Germinal center (tissue), 1 donor: ENCODE results near the gene TSSK2.
"Not testable (repeated sequence)": the region's sequence is repeated elsewhere in the genome, so short reads cannot be mapped to it uniquely, and the experiment has no call there.

Source experiments
- DNase-seq: peaks from one replicate; pipeline ENCODE4 v3.0.0; 2012; ENCODE audit warnings: mixed read lengths, low spot score

Gene TSSK2

DNA sequence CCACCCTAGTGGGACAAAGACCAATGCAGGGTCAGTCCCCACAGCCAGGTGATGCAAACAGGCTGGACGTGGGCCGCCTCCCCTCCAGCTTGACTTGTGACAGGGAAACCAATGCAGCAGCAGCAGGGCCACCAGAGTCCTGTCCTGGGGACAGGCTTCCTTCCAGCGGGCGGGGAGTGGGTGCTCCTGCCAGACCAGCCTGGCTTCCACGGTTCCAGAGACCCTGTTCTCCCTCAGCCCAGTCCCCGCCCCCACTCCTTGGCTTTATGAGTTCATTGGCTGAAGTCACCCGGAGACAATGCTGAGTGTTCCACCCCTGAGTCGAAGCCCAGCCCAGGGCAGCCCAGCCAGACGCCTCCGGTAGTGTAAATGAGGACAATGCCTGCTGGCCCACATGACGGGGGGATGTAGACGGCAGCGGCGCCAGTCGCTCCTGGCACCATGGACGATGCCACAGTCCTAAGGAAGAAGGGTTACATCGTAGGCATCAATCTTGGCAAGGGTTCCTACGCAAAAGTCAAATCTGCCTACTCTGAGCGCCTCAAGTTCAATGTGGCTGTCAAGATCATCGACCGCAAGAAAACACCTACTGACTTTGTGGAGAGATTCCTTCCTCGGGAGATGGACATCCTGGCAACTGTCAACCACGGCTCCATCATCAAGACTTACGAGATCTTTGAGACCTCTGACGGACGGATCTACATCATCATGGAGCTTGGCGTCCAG, at the start of gene TSSK2:
Gene TSSK2, plus strand, starts transcription at position 350 of the 726 bp plus-strand sequence. Its CDS starts 92 bp downstream, at position 442.
- no peak for DNase-seq

DNA sequence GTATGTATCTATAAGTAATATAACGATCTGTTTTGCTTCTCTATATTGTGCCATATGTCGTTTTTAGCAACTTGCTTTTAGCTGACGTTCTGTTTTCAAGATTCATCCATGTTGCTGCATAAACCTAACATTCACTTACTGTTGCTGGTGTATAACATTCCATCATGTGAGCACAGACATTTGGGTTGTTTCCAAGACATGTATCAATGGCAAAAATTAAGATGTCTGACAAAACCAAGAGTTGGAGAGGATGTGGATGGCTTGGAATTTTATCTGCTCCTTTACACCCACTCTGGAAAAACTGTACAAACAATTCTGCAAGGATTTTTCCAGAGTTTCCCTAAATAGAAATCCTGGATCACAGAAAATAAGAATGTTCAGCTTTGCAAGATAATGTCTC, 49.8 kb upstream of the TSSK2 start:
- DNase-seq = no peak

DNA sequence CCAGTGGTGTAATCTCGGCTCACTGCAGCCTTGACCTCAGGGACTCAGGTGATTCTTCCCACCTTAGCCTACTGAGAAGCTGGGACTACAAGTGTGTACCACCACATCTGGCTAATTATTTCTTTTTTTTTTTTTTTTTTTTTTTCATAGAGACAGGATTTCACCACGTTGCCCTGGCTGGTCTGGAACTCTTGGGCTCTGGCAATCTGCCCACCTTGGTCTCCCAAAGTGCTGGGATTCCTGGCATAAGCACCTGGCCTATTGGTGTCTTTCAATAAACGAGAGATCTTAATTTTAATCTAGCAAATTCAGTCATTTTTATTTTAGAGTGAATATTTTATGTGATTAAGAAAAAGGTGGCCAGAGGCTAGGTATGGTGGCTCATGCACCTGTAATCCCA, 49.0 kb upstream of the TSSK2 start:
- no peak for DNase-seq

DNA sequence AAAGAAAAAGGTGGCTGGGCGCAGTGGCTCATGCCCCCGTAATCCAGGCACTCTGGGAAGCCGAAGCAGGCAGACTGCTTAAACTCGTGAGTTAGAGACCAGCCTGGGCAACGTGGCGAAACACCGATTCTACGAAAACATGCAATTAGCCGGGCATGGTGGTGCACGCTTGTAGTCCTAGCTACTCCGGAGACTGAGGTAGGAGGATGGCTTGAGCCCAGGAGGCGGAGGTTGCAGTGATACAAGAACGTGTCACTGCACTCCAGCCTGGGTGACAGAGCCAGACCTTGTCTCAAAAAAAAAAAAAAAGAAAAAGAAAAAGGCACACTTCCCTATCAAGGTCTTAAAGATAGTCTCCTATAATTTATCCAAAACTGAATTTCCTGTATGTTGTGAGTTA, 48.3 kb upstream of the TSSK2 start:
- DNase-seq = no peak

DNA sequence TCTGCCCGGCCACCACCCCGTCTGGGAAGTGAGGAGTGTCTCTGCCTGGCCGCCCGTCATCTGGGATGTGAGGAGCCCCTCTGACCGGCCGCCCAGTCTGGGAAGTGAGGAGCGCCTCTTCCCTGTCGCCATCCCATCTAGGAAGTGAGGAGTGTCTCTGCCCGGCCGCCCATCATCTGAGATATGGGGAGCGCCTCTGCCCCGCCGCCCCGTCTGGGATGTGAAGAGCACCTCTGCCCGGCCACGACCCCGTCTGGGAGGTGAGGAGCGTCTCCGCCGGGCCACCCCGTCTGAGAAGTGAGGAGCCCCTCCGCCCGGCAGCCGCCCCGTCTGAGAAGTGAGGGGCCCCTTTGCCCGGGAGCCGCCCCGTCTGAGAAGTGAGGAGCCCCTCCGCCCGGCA, 47.0 kb upstream of the TSSK2 start:
- DNase-seq = not testable (repeated sequence)

DNA sequence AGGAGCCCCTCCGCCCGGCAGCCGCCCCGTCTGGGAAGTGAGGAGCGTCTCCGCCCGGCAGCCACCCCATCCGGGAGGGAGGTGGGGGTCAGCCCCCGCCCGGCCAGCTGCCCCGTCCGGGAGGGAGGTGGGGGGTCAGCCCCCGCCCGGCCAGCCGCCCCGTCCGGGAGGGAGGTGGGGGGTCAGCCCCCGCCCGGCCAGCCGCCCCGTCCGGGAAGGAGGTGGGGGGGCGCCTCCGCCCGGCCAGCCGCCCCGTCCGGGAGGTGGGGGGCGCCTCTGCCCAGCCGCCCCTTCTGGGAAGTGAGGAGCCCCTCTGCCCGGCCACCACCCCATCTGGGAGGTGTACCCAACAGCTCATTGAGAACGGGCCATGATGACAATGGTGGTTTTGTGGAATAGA, 46.5 kb upstream of the TSSK2 start:
- not testable (repeated sequence) for DNase-seq

DNA sequence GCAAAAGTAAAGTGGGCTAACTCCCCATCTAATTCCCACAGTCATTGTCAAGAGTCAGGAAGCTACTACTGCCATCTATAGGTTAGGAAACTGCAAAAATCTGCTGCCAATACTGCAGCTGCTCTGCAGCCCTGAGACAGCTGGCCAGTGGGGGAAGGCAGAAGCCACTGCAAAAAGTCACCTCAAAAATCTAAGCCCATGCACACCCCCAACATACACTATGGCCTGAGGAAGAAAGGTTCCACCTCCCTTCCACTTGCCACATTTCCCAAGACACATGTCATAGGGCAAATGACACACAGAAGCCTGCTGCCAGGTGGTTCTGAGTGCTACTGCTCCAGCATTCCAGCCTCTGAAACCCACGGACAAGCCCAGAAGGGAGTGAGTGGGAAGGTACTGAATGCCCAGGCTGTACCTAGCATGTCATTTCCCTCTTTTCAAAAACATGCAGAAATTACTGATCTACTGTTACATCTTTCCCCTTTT, 45.8 kb upstream of the TSSK2 start:
- DNase-seq = peak; percentile 2

DNA sequence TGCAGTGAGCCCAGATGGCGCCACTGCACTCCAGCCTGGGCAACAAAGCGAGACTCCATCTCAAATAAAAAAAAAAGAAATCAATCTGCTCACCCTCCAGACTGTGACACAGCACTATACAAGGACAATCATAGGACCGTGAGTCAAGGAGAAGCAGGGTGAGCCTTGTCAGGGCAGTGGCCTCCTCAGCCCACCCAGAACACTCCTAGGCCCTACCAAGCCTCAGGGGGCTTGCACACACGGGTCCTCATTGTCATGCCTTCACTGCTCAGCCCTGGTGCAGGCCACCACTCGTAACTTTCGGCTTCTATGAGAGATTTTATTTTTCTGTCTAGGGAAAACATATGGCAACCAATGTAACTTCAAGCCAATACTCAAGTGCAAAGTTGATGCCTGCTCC, 44.7 kb upstream of the TSSK2 start:
- DNase-seq = no peak

DNA sequence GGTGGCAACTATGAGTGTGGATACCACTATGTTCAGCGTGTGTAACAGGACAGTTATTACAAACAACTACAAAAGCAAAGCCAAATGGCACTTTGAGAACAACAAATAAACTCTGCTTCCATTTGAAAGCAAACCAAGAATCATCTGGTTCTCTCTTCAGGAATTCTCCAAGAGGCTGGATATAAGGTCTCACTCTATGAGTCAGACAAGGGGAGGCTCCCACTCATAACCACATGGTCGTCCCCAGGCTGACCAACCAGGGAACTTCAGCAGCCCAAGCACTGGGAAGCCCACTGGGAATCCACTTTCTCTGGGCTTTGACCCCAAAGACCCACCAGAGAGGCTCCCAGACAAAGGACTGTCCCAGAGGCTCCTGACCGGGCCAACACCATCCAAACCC, 44.2 kb upstream of the TSSK2 start:
- peak; percentile 1 for DNase-seq

DNA sequence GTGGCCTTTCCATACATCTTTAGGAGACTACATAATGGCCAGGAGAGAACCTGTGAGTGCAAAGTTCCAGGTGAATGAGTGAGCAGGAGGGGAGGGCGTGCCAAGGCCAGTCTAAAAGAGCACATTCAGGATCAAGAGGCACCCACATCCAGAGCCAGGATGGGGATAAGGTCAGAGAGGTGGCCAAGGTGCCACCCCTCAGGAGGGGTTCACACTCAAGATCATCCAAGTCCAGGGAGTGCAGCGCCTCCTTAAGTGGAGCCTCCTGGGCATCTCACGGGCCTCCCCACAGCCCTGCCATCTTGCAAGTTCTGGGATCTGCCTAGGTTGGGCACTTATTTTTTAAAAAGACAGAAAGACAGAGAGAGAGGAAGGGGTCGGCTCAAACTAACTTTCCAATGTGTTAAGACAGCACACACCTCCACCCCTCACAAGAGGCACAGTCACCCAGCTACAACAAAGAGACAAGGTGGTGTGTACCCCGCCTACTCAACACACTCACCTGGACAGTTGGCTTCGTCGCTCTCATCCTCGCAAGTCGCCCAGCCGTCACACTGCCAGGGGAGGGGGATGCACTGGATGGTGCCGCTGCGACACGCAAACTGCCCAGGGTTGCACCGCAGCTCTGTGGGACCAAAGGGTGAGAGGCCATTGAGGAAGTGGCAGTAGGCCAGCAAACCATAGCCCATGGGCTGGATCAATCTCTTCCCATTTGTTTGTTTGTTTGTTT, 42.1 kb upstream of the TSSK2 start:
- DNase-seq = no peak

DNA sequence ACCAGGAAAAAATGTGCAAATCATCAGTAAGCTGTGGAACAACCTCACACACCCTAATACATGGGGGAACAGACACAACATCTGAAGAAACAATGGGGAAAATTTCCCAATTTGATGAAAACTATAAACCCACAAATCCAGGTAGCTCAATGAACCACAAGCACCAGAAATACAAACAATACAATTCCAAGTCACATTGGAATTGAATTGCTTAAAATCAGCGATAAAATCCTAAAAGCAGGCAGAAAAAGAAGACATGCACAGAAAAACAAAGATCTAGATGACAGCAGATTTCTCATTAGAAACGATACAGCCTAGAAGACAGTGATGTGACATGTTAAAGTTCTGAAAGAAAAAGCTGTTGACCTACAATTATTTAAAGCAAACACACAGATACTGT, 40.9 kb upstream of the TSSK2 start:
- no peak for DNase-seq

DNA sequence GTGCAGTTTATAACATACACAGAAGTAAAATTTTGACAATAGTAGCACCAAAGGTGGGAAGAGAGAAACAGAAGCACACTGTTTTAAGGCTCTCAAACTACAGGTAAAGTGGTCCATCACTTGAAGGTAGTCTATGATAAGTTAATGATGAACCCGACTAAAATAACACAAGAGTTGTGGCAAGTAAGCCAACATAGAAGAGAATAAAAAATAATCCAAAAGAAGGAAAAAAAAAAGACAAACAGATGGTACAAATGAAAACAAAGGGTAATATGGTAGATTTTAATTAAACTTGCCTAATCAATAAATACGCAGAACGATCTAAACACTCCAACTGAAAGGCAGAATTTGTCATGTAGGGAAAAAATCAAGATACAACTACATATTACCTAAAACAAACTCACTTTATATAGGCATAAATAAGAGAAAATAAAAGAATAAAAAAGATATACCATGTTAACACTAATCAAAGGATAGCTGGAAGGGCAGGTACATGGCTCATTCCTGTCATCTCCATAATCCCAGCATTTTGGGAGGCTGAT, 40.5 kb upstream of the TSSK2 start:
- no peak for DNase-seq

DNA sequence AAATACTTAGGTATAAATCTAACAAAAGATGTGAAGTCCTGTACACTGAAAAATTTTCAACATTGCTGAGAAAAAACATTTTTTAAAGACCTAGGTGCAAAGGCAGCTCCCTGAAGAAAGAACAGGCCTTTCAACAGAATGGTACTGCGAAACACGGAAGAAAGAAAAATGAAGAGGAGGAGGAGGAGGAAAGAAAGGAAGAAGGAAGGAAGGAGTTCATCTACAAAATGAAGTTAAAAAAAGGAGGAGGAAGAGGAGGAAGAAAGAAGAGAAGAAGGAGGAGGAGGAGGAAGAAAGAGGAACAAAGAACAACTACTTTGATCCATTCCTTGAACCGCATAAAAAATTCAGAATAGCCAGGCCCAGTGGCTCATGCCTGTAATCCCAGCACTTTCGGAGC, 38.4 kb upstream of the TSSK2 start:
- no peak for DNase-seq

DNA sequence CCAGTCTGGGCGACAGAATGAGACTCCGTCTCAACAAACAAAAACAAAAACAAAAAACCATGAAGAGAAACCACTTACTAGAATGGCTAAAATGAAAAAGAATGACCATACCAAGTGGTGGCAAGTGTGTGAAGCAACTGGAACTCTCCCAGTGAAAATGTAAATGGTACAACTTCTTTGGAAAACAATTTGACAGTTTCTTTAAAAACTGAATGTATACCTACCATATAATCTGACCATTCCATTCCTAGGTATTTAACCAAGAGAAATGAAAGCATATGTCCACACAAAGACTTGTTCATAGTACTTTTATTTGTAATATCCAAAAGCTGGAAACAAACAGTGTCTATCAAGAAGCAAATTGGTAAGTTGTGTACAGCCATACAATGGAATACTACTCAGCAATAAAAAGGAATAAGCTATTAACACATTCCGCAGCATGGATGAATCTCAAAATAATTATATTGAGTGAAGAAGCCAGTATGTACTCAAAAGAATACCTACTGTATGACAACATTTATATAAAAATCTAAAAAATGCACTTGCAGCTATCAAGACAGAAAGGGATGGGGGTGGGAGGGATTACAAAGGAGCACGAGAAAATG, 36.6 kb upstream of the TSSK2 start:
- no peak for DNase-seq

DNA sequence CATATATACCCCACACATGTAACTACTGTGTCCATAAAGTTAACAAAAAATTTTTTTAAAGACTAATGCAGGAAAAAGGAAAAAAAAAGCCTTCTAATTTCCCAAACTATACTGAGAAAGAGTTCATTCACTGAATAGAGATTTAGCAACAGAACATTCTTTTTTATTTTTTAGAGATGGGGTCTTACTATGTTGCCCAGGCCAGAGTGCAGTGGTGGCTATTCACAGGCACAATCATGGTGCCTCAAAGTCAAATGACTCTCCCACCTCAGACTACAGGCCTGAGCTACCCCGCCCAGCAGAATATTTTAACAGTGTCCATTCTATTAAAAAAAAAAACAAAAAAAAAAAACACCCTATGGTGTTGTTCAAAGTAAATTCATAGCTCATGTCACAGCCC, 34.6 kb upstream of the TSSK2 start:
- DNase-seq = no peak

DNA sequence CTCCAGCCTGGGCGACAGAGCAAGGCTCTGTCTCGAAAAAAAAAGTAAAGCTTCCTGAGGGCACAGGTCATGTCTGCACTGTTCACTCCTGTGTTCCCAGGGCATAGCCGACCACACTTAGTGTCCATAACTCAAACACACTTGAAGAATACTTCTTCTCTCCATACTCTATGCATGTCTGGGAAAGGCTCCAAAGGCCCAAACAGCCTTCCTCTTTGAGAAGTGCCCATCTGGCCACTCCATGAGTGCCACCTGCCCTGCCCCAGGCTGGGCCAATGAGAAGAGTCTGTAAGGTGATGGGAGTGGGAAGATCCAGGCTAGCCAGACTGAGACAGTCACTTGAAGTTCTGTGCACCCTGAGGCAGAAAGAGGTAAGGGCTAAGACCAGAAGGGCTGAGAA, 33.6 kb upstream of the TSSK2 start:
- DNase-seq = no peak

DNA sequence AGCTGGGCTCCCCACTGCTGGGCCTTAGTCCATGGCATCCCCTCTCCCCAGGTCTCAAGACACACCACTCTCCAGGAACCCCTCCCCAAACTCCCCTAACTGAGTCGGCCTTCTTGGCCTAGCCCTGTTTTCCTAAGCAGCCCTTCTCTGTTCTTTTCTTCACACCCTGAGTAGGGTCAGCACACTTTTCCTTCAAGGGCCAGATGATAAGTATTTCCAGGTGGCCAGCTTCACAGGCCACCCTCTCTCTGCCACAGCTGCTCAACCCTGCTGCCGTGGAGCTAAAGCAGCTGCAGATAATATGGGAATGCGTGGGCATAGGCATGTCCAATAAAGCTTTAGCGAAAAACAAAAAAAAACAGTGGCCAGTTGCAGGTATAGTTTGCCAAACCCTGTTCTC, 33.0 kb upstream of the TSSK2 start:
- no peak for DNase-seq

DNA sequence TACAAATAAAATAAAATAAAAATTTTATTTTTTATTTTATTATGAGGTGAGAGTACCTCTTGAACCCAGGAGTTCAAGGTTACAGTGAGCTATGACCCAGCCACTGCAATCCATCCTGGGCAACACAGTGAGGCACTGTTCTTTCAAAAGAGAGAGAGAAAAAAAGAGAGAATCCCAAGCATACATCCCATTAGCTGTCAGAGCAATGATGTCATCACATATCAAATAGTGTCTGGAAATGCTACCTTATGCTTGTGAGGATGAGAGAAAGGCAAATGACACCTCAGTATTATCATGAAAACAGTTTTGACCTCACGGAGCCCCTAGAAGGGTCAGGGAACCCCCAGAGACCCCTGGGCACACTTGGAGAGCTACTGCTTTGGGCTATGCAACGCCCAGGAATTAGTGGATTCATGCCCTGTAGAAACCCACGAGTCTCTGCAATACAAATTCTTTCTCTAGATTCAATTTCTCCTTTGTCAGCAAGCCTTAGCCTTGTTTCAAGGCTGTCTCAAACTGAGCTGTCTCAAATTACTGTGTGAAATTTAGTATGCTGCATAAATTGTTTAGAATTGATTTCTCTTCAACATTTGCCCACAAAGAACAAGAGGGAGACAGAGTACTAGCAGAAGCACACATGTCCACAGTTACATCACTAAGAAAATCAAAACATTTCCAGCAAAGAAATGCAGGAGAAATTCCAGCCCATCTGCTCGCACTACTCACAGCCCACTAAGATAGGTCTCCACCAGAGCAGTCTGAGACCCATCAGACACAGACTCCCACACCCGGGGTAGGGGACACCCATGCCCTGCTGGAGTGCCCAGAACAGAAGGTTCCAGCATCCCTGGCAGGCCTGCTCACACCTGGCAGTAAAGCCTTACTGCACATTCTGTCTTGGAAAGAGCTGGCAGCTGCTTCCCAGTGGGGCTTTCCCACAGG, 27.0 kb upstream of the TSSK2 start:
- no peak for DNase-seq

DNA sequence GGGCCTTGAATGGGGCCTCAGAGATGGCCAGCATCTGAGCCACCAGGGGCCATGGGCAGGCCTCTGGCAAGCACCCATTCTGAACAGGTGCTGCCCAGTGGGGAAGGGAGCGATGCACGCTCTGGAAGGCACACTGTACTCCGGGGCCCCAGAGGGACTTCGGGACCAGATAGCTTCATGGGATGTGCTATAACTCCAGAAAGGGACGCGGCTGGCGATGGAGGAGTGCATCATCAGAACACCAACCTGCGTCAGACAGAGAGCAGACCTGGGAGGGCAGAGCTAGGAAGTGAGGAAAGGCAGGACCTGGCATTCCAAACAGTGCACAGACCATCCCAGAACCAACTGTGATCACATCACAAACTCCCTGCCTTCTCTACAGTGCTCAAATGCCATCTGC, 25.7 kb upstream of the TSSK2 start:
- DNase-seq = no peak

DNA sequence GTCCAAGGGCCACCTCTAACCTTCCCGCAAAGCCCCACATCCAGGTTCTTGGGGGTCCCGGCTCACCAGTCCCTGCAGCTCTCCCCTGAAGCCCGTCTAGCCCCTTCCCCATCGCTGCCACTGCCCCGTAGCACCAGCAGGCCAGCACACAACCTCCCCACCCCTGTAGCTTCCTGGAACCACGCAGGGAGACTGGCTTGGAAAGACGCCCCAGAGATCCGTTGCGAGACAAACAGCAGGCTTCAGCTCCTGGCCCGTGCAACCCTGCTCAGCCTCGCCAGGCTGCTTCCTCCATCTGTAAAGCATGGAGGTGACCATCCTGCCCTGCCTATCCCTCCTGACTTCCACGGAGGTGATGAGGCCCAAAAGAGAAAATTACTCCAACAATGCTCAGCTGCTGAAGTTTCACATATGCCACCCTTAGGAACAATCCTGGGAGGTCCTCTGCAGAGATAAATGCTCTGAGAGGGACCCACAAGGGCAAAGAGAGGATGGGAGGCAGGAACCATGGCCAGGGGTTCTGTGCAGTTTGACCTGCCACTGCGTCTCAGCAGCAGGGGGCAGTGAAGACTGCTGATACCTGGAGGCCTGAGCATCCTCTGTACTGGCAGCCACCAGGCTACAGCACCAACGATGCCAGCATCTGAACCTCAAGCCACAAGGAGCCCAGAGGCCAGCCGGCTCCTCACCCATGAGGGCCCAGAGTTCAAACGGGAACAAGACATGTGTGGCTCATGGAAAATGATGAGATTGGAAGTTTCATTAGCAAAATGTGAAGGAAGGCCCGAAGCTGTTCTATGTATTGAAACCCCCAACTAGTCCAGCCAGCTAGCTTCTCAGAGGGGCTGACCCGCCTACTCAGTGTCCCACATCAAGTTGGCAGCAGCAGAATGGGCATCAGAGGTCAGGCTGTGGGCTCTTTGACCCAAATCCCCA, 25.0 kb upstream of the TSSK2 start:
- DNase-seq = peak; percentile 47
